ENCODE data around the gene POLRMT.

POLRMT gene

GRCh38 chr19:577439-578392 lies 55.6 kb downstream of the POLRMT start:
- no peak for DNase-seq (ENCODE audit: low read depth)

- DNase-seq (ENCODE audit: low read depth) = no peak
These were observed 56.4 kb downstream of the POLRMT start for GRCh38 chr19:576768-577438.

- peak; percentile 75 for DNase-seq (ENCODE audit: low read depth)
These were observed 57.5 kb downstream of the POLRMT start for GRCh38 chr19:575527-576506.

GRCh38 chr19:574658-575526 lies 58.4 kb downstream of the POLRMT start:
- peak; percentile 37 for DNase-seq (ENCODE audit: low read depth)

GRCh38 chr19:573519-573825 lies 59.9 kb downstream of the POLRMT start:
- DNase-seq (ENCODE audit: low read depth) = no peak

GRCh38 chr19:572743-573518 lies 60.4 kb downstream of the POLRMT start:
- DNase-seq (ENCODE audit: low read depth) = peak; percentile 80

GRCh38 chr19:572140-572742 lies 61.1 kb downstream of the POLRMT start, which contains the start of gene BSG:
Gene BSG (plus strand): TSS chr19:572596. CDS start chr19:572635, 39 bp downstream.
- peak; percentile 99 for DNase-seq (ENCODE audit: low read depth)

GRCh38 chr19:571566-571974 lies 61.8 kb downstream of the POLRMT start:
- peak; percentile 64 for DNase-seq (ENCODE audit: low read depth)

- DNase-seq (ENCODE audit: low read depth) = peak; percentile 55
These were observed 62.3 kb downstream of the POLRMT start for GRCh38 chr19:570937-571565.

GRCh38 chr19:570251-570686 lies 63.1 kb downstream of the POLRMT start:
- DNase-seq (ENCODE audit: low read depth) = no peak

GRCh38 chr19:567296-567900 lies 65.9 kb downstream of the POLRMT start:
- DNase-seq (ENCODE audit: low read depth) = no peak

Data from ELR (cell line).